ENCODE results near the gene FBXW4.

The FBXW4 gene

DNA sequence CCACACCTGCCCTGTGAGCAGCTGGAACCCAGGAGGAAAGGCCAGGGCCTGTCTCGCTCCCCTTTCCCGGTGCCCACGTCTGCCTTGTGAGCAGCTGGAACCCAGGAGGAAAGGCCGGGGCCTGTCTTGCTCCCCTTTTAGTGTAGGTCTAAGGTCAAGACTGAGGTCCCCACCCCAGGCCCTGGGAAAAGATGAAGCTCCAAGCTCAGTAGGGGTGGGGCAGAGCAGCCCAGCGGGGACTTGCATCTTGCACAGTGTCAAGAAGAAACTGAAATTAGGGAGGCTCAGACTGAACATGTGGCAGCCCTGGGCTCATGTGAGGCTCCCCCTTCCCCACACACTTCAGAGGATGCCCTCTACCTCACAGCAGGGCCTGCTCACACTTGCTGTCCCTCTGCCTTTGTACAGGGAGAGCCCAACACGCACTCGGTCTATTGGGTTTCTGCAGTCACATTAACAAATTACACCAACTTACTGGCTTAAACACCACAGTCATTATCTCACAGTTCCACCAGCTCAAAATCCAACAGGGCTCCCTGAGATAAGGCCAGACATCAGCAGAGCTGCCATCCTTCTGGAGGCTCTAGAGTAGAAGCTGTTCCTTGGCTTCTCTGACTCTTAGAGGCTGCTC is 119.3 kb downstream of the FBXW4 start:
- H3K4me1 Mint-ChIP-seq: no peaks in the 10 kb centered on the region
- no peaks in the 10 kb centered on the region for H3K27me3 Mint-ChIP-seq
- H3K9me3 Mint-ChIP-seq: no peaks in the 10 kb centered on the region
- H3K4me3 Mint-ChIP-seq: no peak overlapping the region
- no peaks in the 10 kb centered on the region for H3K36me3 Mint-ChIP-seq
- H3K27ac Mint-ChIP-seq: no peak overlapping the region

DNA sequence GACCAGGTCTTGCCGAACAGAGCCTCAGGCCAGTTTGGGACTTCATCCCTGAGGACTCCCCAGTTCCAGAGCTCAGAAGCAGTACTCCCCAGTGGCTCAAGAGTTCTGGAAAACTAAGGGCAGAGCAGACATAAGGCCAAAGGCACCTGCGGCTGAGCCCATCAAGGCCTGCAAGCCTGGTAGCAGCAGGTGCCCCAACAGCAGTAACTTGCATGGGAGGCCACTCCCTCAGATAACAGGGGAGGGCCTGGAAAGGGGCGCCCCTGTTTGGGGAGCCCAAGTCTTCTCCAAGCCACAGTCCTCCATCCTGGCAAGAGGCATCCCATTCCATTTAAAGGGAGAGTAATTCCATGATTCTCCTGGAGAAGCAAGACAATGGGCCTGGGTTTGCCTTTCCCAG is 119.9 kb downstream of the FBXW4 start:
- Mint-ChIP-seq H3K36me3 (no peaks in the 10 kb centered on the region), H3K27me3 (no peaks in the 10 kb centered on the region), H3K27ac (no peak overlapping the region), H3K9me3 (no peaks in the 10 kb centered on the region), H3K4me1 (no peaks in the 10 kb centered on the region), H3K4me3 (no peak overlapping the region)

DNA sequence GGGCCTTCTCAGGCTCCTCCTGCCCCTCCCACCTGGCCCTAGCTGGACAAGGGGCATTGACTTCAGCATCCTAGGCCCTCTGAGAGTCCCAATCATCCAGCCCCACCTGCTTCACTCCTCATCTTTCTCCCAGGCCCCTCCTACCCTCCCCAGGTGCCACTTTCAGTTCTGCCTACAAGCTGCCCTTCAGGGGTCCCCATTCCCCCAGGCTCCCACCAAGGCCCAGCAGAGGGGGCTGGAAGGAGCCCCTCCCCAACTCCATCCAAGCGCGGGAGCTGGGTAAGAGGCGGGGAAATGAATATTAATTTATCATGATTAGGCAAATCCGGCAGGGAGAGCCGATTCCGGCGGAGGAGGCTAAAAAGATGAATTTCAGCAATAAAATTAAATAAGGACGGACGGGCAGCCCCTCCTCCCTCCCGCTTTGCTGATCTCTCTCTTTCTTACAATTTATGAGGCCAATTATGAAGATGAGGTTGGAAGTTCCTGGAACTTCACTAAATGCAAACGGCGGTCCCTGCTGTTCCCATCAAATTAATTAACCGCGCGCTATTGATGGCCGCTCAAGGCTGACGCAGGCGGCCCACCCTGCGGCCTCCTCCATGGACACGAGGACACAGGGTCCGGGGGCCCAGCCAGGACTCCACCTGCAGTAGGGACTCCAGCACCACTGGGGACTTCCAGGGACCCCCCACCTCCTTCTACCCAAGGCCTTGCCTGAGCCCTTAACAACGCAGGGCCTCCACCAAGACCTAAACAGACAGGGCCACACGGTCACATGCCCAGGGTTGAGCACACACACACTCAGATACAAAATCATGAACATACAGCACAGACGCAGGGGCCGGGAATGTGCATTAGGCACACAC is 120.9 kb downstream of the FBXW4 start:
- Mint-ChIP-seq H3K4me3 (no peak overlapping the region), H3K9me3 (no peaks in the 10 kb centered on the region), H3K27me3 (peaks cover 2% of the 10 kb centered on the region), H3K27ac (no peak overlapping the region), H3K36me3 (no peaks in the 10 kb centered on the region), H3K4me1 (no peaks in the 10 kb centered on the region)

DNA sequence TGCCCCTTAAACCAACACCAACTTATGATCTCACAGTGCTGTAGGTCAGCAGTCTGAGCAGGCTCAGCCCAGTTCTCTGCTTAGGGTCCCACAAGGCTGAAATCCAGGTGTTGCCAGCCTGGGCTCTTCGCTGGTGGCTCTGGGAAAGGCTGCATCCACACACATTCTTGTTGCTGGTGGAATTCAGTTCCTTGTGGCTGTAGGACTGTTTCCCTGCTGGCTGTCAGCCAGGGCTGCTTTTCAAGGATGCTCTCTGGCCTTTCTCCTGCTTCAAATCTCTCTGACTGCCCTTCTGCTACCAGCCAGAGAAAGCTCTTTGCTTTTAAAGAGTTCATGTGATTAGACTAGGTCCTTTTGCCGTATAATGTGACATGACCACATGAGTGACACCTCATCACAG is 122.2 kb downstream of the FBXW4 start:
- H3K9me3 Mint-ChIP-seq: no peaks in the 10 kb centered on the region
- no peaks in the 10 kb centered on the region for H3K4me1 Mint-ChIP-seq
- H3K4me3 Mint-ChIP-seq: no peak overlapping the region
- H3K27ac Mint-ChIP-seq: no peak overlapping the region
- H3K27me3 Mint-ChIP-seq: peaks cover 13% of the 10 kb centered on the region
- no peaks in the 10 kb centered on the region for H3K36me3 Mint-ChIP-seq

DNA sequence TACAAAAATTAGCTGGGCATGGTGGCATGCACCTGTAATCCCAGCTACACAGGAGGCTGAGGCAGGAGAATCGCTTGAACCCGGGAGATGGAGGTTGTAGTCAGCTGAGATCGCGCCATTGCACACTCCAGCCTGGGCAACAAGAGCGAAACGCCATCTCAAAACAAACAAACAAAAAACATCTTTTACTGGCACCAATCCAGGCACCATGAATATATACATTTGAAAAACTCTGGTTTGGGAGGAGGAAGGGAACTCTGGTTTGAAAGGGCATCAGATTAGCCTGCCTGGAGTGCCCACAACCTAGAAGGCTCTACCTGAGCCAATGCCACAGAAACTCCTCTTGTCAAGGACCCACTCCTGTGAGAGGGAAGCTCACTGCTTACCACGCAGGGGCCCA is 122.8 kb downstream of the FBXW4 start:
- peaks cover 2% of the 10 kb centered on the region for H3K36me3 Mint-ChIP-seq
- no peak overlapping the region for H3K27ac Mint-ChIP-seq
- no peaks in the 10 kb centered on the region for H3K9me3 Mint-ChIP-seq
- no peak overlapping the region for H3K4me3 Mint-ChIP-seq
- peaks cover 2% of the 10 kb centered on the region for H3K4me1 Mint-ChIP-seq
- H3K27me3 Mint-ChIP-seq: peaks cover 19% of the 10 kb centered on the region

DNA sequence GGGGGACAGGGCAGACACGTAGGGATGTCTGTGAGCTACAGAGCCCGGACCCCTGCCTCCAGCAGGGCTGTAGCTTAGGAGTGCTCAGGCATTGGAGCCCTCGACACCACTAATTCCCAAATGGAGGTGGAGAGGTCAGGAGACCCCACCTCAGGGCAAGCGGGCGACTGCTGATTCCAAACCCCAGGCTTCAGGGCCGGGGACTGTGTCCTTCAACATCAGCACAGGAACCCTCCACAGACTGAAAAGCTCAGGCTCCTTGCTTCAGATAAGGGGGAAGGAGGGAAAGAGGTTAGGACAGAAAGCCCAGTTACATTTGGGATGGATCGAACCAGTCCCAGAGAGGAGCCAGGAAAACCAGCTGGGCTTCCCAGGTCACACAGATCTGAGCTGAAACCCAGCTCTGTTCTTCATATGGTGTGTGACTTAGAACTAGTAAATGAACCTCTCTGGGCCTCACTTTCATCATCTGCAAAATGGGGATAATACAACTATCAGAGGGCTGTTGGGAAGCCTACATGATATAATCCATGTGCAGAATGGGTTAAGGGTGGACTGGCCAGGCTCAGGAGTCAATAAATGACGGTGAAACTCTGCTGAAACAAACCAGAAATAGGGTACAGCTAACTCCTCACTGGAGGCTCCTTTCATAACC is 123.6 kb downstream of the FBXW4 start:
- Mint-ChIP-seq H3K4me3 (peak overlapping the region; percentile 47), H3K27me3 (peaks cover 23% of the 10 kb centered on the region), H3K4me1 (peaks cover 6% of the 10 kb centered on the region), H3K36me3 (peaks cover 2% of the 10 kb centered on the region), H3K27ac (no peak overlapping the region), H3K9me3 (no peaks in the 10 kb centered on the region)

DNA sequence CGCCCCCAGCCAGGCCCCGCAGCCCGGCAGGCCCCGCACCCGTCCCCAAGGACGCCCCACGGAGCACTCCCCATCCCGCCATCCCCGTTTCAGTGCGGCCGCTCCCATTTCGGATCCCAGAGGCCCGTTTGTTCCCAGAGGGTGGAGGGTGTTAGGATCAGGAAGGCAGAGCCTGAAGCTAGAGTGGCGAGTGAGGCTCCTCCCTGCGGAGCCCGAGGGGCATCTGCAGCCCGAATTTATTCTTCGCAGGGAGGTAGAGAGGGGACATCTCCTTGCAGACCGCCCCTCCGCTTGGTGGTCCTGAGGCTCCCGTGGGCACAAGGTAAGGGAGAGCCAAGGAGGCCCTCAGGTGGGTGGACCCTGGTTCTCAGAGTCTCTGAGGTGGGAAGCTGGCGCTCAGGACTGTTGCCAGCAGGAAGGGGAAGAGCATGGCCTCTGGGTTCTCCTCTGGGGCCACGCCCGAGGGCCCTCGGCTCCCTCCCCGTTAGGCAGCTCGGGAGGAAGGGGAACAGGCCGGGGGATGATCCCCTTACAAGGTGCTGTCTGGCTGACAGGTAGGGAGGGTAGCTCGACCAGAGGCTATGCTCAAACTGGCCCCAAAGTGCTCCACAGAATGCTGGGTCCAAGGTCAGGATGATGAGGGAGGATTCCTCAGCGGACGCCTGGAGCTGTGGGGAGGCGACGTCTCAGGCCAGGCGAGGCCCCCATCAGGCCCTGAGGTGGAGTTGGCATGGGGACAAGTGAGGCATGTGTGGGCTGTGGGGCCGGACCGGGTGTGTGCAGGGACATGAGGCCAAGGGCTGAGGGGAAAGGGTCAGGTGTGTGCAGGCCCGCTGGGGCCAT is 124.3 kb downstream of the FBXW4 start:
- peaks cover 2% of the 10 kb centered on the region for H3K36me3 Mint-ChIP-seq
- no peaks in the 10 kb centered on the region for H3K9me3 Mint-ChIP-seq
- H3K27ac Mint-ChIP-seq: no peak overlapping the region
- peaks cover 6% of the 10 kb centered on the region for H3K4me1 Mint-ChIP-seq
- peak overlapping the region; percentile 47 for H3K4me3 Mint-ChIP-seq
- peaks cover 29% of the 10 kb centered on the region for H3K27me3 Mint-ChIP-seq

DNA sequence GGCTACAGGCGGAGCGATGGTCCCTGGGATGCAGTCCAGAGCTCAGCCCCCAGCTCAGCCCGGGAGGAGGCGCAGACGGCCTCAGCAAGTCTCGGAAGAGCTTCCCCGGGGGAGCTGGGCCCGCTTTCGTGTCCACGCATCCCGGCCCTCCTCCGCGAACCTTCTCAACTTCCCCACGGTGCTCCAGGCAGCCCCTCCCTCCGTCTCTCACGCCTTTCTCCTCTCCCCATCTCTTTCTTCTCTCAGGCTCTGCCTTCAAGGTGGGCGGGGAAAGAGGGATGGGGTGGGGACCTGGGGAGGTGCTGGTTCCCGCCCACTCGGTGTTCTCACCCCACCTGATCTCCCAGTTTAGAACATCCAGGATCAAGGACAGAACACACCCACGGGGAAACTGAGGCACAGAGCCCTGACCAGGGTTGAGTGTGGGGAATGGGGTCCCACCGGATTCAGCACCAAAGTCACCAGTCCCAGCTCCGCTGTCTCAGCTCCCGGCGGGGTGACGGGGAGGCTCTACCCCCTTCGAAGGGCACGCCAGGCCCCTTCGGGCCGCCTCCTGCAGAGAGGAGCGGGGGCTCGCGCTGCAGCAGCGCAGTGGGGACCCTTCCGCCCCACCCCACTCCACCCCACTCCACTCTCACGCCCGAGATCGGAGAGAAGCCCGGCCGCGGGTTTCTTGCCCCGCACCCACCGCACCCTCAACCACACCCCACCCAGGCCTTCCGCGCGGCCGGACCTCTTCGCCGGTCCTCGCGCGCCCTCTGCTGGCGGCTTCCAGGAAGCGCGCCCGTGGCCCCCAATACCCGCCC is 125.1 kb downstream of the FBXW4 start:
- Mint-ChIP-seq H3K36me3 (peaks cover 2% of the 10 kb centered on the region), H3K27me3 (peaks cover 34% of the 10 kb centered on the region), H3K4me1 (peaks cover 6% of the 10 kb centered on the region), H3K27ac (no peak overlapping the region), H3K4me3 (peak overlapping the region; percentile 69), H3K9me3 (no peaks in the 10 kb centered on the region)

DNA sequence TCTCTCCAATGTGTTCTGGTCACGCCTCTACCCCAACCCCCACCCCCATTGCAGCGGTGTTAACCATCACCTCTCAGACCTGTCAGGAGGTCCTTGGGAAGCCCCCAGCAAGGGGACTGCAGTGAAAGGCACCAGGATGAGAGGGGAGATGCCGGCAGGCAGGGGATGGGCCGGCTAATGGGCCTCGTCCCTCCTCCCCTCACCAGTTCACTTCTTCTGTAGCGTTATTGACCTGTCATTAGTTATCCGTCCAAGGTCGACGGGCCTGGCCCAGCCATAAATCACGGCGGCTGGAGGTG is 125.7 kb downstream of the FBXW4 start:
- no peak overlapping the region for H3K27ac Mint-ChIP-seq
- H3K9me3 Mint-ChIP-seq: no peaks in the 10 kb centered on the region
- H3K4me1 Mint-ChIP-seq: peaks cover 6% of the 10 kb centered on the region
- H3K4me3 Mint-ChIP-seq: peak overlapping the region; percentile 7
- H3K27me3 Mint-ChIP-seq: peaks cover 36% of the 10 kb centered on the region
- peaks cover 2% of the 10 kb centered on the region for H3K36me3 Mint-ChIP-seq

DNA sequence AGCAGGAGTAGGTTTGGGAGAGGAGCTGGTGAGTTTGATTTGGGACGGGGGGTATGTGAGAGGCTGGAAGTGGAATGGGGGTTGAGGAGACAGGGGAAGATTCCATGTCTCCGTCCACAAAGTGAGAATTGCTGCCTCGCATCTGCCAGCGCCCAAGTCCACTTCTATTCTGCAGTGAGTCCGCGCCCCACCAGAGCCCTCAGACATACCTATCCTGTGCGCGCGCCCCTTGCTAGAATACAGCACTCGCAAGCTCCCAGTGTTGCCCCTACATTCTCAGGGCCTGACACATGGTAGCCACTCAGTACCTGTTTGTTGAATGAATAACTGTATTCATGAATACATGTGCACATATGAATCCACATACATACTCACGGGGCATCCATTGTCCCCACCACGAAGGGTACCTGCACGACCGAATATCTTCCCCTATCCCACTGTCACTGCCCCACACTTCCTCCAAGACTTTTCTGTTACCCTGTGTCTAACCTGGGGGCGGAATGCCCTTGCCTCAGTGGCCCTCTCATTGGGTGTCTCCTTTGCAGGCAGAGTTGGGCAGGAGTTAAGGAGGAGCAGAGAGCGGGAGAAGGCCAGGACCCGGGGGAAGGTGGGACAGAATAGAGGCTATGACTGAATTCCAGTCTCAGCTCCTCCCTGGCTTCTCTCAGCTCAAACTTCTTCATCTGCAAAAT is 126.8 kb downstream of the FBXW4 start:
- no peak overlapping the region for H3K4me3 Mint-ChIP-seq
- no peak overlapping the region for H3K27ac Mint-ChIP-seq
- H3K9me3 Mint-ChIP-seq: no peaks in the 10 kb centered on the region
- peaks cover 6% of the 10 kb centered on the region for H3K4me1 Mint-ChIP-seq
- H3K27me3 Mint-ChIP-seq: peaks cover 41% of the 10 kb centered on the region
- H3K36me3 Mint-ChIP-seq: peaks cover 2% of the 10 kb centered on the region

DNA sequence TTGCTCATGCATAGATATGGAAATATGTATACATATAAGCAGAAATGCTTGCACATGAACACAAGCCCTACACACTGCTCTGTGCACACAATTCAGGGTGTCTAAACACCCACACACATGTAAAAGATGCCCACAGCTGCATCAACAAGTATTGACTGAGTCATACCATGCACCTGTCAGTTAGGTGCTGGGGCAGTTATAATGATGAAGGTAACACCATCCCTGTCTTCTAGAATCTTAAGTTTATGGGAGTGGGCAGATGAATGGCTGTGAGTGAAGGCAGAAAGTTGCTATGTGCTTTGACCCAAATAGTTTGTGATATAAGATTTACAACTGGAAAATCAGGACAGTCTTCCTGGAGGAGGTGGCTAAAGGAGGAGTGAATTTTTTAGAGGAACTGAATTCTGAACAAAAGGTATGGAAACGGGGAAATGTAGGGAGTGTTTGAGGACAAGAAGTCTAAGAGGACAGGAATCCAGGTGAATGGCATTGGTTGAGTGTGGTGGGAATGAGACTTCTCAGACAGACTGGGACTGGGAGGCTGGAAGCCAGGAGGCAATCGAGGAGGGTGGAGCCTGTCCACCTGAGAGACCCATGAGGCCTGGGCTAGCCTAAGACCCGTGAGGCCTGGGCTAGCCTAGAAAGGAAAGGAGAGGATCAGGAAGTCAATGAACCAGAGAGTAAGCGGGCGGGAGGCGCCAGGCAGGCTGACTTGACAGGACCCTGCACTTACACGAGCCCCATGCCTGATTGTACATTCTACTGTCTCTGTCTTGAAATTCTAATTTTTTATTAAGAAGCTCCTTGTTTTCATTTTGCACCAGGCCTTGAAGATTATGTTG is 127.6 kb downstream of the FBXW4 start:
- Mint-ChIP-seq H3K4me3 (no peak overlapping the region), H3K27ac (no peak overlapping the region), H3K27me3 (peaks cover 41% of the 10 kb centered on the region)

DNA sequence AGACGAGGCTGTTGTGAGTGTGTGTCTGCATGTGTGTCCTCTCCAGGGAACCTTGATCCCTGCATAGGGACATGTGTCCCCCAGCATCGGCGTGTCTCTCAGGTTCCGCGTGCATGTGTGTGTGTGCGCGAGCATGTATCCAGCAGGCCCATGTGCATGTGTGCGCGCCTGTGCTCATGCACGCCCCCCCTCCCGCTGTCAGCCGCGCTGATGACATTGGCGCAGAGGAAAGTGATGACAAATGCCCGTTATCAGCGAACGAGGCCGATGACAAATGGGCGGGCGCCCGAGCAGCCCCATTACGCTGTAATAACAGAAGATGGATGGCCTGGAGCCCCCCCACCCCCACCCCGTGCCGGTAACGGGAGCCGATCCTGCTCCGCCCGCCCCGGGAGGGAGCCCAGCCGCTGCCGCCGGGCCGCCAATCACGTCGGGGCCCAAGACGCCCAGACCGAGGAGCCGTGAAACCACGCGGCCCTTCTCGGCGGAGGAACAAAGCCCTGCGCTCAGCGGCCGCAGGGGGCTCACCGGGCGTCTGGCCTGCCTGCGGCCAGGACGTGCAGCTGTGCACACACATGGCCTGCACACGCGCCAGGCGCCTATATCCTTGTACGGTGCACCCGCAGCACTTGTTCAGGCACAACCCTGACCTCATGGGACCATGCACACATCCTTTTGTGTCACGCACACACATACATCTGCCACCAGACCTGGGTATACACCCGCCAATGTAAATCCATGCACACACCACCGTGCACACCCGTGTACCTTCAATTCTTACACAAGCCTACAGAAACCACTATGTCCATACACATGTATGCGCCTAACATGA is 128.4 kb downstream of the FBXW4 start:
- peak overlapping the region; percentile 6 for H3K4me3 Mint-ChIP-seq
- peaks cover 41% of the 10 kb centered on the region for H3K27me3 Mint-ChIP-seq
- H3K4me1 Mint-ChIP-seq: peaks cover 6% of the 10 kb centered on the region
- no peak overlapping the region for H3K27ac Mint-ChIP-seq
- H3K36me3 Mint-ChIP-seq: peaks cover 2% of the 10 kb centered on the region
- no peaks in the 10 kb centered on the region for H3K9me3 Mint-ChIP-seq

More for the DNA sequence above, 127.6 kb downstream of the FBXW4 start:
- Mint-ChIP-seq H3K36me3 (peaks cover 2% of the 10 kb centered on the region), H3K9me3 (no peaks in the 10 kb centered on the region), H3K4me1 (peaks cover 6% of the 10 kb centered on the region)

DNA sequence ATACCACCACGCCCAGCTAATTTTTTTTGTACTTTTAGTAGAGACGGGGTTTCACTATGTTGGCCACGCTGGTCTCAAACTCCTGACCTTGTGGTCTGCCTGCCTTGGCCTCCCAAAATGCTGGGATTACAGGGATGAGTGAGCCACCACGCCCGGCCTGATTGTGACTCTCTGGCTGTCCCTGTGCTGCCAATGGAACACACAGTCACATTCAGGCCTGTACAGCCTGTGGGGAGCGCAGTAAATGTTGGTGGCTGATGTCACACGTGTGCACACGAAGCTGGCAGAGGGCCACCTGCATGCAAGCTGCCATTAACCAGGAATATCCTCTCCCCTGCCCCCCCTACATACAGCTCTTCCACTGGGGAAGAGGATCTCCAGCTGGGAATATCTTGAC is 129.0 kb downstream of the FBXW4 start:
- Mint-ChIP-seq H3K27me3 (peaks cover 41% of the 10 kb centered on the region), H3K27ac (no peak overlapping the region), H3K36me3 (peaks cover 2% of the 10 kb centered on the region), H3K9me3 (no peaks in the 10 kb centered on the region), H3K4me1 (peaks cover 6% of the 10 kb centered on the region), H3K4me3 (peak overlapping the region; percentile 6)
